ENCODE results near the gene ZPBP.

The ZPBP gene

DNA sequence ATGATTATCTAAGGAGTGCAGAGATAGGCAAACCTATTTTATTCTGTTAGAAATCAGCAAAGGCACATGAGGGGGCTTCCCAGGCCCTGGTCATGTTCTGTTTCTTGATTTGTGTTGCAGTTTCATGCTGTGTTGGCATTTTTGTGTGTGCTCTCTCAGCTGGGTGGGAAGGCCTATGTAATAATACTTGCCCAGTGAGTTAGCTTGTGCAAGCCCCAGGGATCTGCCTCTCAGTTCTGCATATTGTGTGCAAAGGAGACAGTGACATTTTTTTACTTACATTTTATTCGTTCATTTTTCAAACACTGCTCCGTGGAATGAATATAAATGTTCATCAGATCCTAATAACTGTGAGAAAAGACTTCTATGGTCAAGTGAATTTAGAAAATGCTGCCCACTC is 200.6 kb downstream of the ZPBP start:
- ATAC-seq, result no peak
- TF ChIP-seq, protein P1, sequence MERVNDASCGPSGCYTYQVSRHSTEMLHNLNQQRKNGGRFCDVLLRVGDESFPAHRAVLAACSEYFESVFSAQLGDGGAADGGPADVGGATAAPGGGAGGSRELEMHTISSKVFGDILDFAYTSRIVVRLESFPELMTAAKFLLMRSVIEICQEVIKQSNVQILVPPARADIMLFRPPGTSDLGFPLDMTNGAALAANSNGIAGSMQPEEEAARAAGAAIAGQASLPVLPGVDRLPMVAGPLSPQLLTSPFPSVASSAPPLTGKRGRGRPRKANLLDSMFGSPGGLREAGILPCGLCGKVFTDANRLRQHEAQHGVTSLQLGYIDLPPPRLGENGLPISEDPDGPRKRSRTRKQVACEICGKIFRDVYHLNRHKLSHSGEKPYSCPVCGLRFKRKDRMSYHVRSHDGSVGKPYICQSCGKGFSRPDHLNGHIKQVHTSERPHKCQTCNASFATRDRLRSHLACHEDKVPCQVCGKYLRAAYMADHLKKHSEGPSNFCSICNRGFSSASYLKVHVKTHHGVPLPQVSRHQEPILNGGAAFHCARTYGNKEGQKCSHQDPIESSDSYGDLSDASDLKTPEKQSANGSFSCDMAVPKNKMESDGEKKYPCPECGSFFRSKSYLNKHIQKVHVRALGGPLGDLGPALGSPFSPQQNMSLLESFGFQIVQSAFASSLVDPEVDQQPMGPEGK (CRISPR knock-in tag; IDR thresholded peaks at IDR 0.05; ENCODE audit: borderline replicate concordance), result no peak
- TF ChIP-seq TCF4 (CRISPR knock-in tag; IDR thresholded peaks at IDR 0.05; ENCODE audit: borderline replicate concordance) (no peak), ZFP3 (CRISPR knock-in tag; IDR thresholded peaks at IDR 0.05) (no peak), ISL1 (CRISPR knock-in tag; IDR thresholded peaks at IDR 0.05) (no peak), BACH2 (CRISPR knock-in tag; IDR thresholded peaks at IDR 0.05; ENCODE audit: borderline replicate concordance) (no peak), ZNF565 (CRISPR knock-in tag; conservative IDR thresholded peaks at IDR 0.05; ENCODE audit: low read depth) (no peak), SNAI2 (CRISPR knock-in tag; IDR thresholded peaks at IDR 0.05) (no peak), PPARA (CRISPR knock-in tag; IDR thresholded peaks at IDR 0.05; ENCODE audit: borderline replicate concordance) (no peak), GLIS3 (CRISPR knock-in tag; IDR thresholded peaks at IDR 0.05) (no peak), ZC3H10 (CRISPR knock-in tag; IDR thresholded peaks at IDR 0.05) (no peak)
